ENCODE results near the gene LACC1. TPM values are rescaled to one million over a fixed set of nuclear protein-coding genes. Genes with fewer than 3 reads are reported as not detected.

LACC1 gene
- total and polyA plus RNA-seq, 7 donors = 3.3 to 21.7 (median 9.1) TPM

- Histone ChIP-seq H3K27me3 (no peaks in the 10 kb centered on the region), H3K9me3 (no peaks in the 10 kb centered on the region), H3K4me1 (peaks cover 0 to 9% (median 4%) of the 10 kb centered on the region in 4 donors), H3K27ac (no peak overlapping the region), H3K36me3 (no peaks in the 10 kb centered on the region), H3K4me3 (no peak overlapping the region)
- no peak for TF ChIP-seq EP300 (IDR thresholded peaks at IDR 0.05)
- TF ChIP-seq POLR2A (IDR thresholded peaks at IDR 0.05) = no peak
- TF ChIP-seq, protein P1, sequence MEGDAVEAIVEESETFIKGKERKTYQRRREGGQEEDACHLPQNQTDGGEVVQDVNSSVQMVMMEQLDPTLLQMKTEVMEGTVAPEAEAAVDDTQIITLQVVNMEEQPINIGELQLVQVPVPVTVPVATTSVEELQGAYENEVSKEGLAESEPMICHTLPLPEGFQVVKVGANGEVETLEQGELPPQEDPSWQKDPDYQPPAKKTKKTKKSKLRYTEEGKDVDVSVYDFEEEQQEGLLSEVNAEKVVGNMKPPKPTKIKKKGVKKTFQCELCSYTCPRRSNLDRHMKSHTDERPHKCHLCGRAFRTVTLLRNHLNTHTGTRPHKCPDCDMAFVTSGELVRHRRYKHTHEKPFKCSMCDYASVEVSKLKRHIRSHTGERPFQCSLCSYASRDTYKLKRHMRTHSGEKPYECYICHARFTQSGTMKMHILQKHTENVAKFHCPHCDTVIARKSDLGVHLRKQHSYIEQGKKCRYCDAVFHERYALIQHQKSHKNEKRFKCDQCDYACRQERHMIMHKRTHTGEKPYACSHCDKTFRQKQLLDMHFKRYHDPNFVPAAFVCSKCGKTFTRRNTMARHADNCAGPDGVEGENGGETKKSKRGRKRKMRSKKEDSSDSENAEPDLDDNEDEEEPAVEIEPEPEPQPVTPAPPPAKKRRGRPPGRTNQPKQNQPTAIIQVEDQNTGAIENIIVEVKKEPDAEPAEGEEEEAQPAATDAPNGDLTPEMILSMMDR (IDR thresholded peaks at IDR 0.05) = no peak
- TF ChIP-seq POLR2AphosphoS5 (IDR thresholded peaks at IDR 0.05) = no peak
- intact Hi-C loops (cut with DNase I) = no loop called here
- DNase-seq = no peak
Observed at GRCh38 chr13:43910856-43911255, 31.2 kb downstream of the LACC1 start.

DNA sequence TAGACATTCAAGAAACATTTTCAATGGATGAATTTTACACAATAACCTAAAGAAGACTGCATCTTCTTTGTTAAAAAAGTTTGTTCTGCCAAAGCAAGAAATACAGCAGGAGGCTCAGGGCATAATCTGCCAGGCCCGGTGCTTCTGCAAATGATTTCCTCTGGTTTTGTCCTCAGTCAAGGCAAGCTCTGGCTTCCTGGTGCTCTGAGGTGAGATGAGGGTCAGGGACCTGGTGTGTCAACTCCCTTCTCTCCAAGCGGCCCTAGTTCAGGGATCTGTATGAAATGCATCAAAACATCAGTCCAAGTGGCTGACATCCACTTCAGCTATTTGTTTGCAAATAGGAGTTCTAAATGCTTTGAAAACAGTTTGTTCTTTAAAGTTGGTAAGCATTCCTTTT is 31.6 kb downstream of the LACC1 start:
- intact Hi-C loops (cut with DNase I) = no loop called here
- Histone ChIP-seq H3K9me3 (no peaks in the 10 kb centered on the region), H3K4me3 (no peak overlapping the region), H3K27me3 (no peaks in the 10 kb centered on the region), H3K36me3 (no peaks in the 10 kb centered on the region), H3K27ac (no peak overlapping the region), H3K4me1 (peaks cover 0 to 9% (median 4%) of the 10 kb centered on the region in 4 donors)
- 52 to 70% methylated on average over 2 of the region's 2 CpGs for WGBS, 2 donors
- TF ChIP-seq POLR2A (IDR thresholded peaks at IDR 0.05) (no peak), POLR2AphosphoS5 (IDR thresholded peaks at IDR 0.05) (no peak), EP300 (IDR thresholded peaks at IDR 0.05) (no peak)
- TF ChIP-seq, protein P1 (IDR thresholded peaks at IDR 0.05) = no peak
- no peak for DNase-seq

DNA sequence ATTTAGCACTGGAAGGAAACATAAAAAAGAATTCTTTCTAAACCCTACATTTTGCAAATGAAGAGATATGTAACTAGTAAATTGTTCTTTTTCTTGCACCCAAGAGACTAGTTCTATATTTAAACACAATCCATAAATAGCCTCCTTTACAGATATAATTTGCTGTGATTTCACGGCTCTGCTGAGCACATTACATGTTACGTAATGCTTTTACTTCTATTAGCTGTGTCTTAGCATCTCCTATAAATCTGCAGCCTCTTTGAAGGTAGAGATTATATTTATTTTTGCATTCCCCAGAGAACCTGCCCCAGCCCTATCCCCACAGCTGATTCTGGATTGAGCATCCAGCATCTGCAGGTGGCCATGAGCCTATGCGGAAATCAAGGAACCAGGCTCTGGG is 32.2 kb downstream of the LACC1 start:
- H3K27me3 ChIP-seq = no peaks in the 10 kb centered on the region
- H3K36me3 ChIP-seq = no peaks in the 10 kb centered on the region
- no peak overlapping the region for H3K27ac ChIP-seq
- H3K9me3 ChIP-seq = no peaks in the 10 kb centered on the region
- no peak overlapping the region for H3K4me3 ChIP-seq
- DNase-seq = no peak
- H3K4me1 ChIP-seq = peaks cover 0 to 9% (median 4%) of the 10 kb centered on the region in 4 donors
- TF ChIP-seq POLR2AphosphoS5 (IDR thresholded peaks at IDR 0.05) (no peak), POLR2A (IDR thresholded peaks at IDR 0.05) (no peak), EP300 (IDR thresholded peaks at IDR 0.05) (no peak)
- TF ChIP-seq, protein P1 (IDR thresholded peaks at IDR 0.05) = no peak
- 75 to 87% methylated on average over 3 of the region's 3 CpGs for WGBS, 2 donors
- intact Hi-C loops (cut with DNase I) = no loop called here

DNA sequence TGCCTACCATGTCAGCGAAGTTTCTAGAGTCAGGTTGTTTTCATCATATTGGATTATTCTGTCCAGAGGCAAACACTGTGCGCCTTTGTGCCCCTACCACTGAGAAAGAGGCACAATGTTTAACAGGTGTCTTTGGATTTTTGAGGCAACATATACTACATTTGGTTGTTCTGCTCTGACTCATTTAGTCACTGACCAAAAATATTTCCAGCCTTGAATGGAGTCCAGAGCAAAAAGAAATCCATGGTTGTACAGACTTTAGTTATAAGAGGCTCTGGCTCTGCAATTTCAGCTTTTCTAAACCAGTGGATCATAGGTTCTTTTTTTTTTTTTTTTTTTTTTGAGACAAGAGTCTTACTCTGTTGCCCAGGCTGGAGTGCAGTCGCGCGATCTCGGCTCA is 35.7 kb downstream of the LACC1 start:
- no peak overlapping the region for H3K4me3 ChIP-seq
- H3K27me3 ChIP-seq = no peaks in the 10 kb centered on the region
- no peak overlapping the region for H3K27ac ChIP-seq
- TF ChIP-seq POLR2AphosphoS5 (IDR thresholded peaks at IDR 0.05) = no peak
- TF ChIP-seq, protein P1 (IDR thresholded peaks at IDR 0.05) = no peak
- TF ChIP-seq EP300 (IDR thresholded peaks at IDR 0.05) = no peak
- TF ChIP-seq POLR2A (IDR thresholded peaks at IDR 0.05) = no peak
- WGBS, 2 donors = 88 to 99% methylated on average over 6 of the region's 6 CpGs
- H3K9me3 ChIP-seq = no peaks in the 10 kb centered on the region
- no peaks in the 10 kb centered on the region for H3K4me1 ChIP-seq
- H3K36me3 ChIP-seq = no peaks in the 10 kb centered on the region
- DNase-seq = no peak
- intact Hi-C loops (cut with DNase I) = no loop called here

DNA sequence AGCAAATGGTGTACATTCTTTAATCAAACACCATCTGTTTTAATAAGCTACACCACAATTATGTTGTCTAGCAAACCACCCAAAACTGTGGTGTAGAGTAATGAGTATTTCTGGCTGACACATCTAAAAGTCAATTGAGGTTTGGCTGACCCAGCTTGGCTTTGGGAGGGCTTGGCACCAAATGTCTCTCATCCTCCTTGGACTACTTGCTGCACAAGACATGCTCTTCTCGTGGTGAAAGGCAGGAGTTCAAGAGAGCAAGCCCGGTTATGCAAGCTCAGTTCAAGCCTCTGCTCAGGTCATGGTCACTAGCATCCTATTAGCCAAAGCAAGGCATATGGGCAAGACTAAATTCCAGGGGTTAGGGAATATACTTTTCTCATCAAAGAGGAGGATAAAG is 37.1 kb downstream of the LACC1 start:
- Histone ChIP-seq H3K9me3 (no peaks in the 10 kb centered on the region), H3K36me3 (no peaks in the 10 kb centered on the region), H3K27ac (no peak overlapping the region), H3K4me1 (no peaks in the 10 kb centered on the region), H3K4me3 (no peak overlapping the region), H3K27me3 (no peaks in the 10 kb centered on the region)
- WGBS, 2 donors = 59 to 75% methylated on average over 2 of the region's 2 CpGs
- TF ChIP-seq EP300 (IDR thresholded peaks at IDR 0.05) = no peak
- no peak for TF ChIP-seq POLR2A (IDR thresholded peaks at IDR 0.05)
- TF ChIP-seq, protein P1 (IDR thresholded peaks at IDR 0.05) = no peak
- TF ChIP-seq POLR2AphosphoS5 (IDR thresholded peaks at IDR 0.05) = no peak
- no peak for DNase-seq
- intact Hi-C loops (cut with DNase I) = no loop called here

All from sigmoid colon (tissue), 7 donors.